ENCODE data around the gene SNX9. TPM values are rescaled to one million over a fixed set of nuclear protein-coding genes. Genes with fewer than 3 reads are reported as not detected.

The SNX9 gene
- total RNA-seq, 1 experiment from 2014 or later = 31.3 TPM

DNA sequence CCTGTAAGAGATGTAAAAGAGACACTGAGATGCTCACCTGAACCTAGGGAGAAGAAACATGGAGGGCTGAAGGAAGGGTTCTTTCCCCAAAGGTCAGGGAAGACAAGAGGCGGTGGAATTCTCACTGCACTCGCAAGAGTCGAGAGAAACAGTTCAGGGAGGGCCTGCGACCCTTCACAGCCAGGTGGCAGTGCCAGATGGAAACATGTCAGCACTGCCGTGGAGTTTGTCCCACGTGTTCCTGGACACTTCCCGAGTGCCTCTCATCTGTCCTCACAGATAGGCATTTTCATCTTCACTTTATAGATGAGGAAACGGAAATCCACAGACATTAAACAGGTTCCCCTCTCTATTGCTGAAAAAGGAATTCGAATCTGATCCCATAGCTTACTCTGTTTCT is 88.2 kb downstream of the SNX9 start:
- Mint-ChIP-seq H3K9me3 (peaks cover 0 to 1% of the 10 kb centered on the region in 2 experiments; a peak in 1 of 5 replicates), H3K4me1 (peaks cover 15 to 26% of the 10 kb centered on the region in 2 experiments), H3K36me3 (ENCODE audit: insufficient read depth in 1 of 3, low read depth in 3 of 3) (peaks cover 23 to 61% (median 51%) of the 10 kb centered on the region in 3 experiments), H3K4me3 (no peak overlapping the region), H3K27ac (peak overlapping the region in 2 of 3 experiments; percentile 20 to 81; a peak in 2 of 7 replicates), H3K27me3 (ENCODE audit: low read depth) (no peaks in the 10 kb centered on the region)
- Histone ChIP-seq H3K27me3 (ENCODE audit: insufficient read depth, low read length) (no peaks in the 10 kb centered on the region; the same call in 1 of the 2 replicates), H2BK12ac (ENCODE audit: insufficient read length, low read depth, low read length) (no peak overlapping the region), H3K23me2 (ENCODE audit: insufficient read length, low read depth, low read length, poor library complexity, severe bottlenecking) (no peaks in the 10 kb centered on the region), H3K79me2 (ENCODE audit: insufficient read depth, low read length) (no peaks in the 10 kb centered on the region), H4K5ac (ENCODE audit: insufficient read length, low read depth, low read length) (no peak overlapping the region), H2BK120ac (ENCODE audit: low read depth, low read length, poor library complexity, severe bottlenecking) (no peak overlapping the region), H3K23ac (ENCODE audit: insufficient read length, low read depth, low read length) (no peak overlapping the region), H3K79me1 (ENCODE audit: insufficient read depth, low read depth, low read length, poor library complexity, severe bottlenecking) (no peaks in the 10 kb centered on the region), H3K18ac (ENCODE audit: insufficient read length, low read depth, low read length) (no peak overlapping the region), H3K27ac (ENCODE audit: insufficient read length, low read depth, low read length) (no peak overlapping the region), H3T11ph (ENCODE audit: low read length) (no peak overlapping the region), H3K9me3 (ENCODE audit: control insufficient read depth, low read depth, low read length) (no peaks in the 10 kb centered on the region), H3K56ac (ENCODE audit: insufficient read length, low read depth, low read length) (no peak overlapping the region), H4K20me1 (ENCODE audit: control insufficient read depth, insufficient read depth, insufficient read length) (no peaks in the 10 kb centered on the region), H2BK15ac (ENCODE audit: low read depth, low read length) (no peak overlapping the region), H3K4ac (ENCODE audit: low read depth, low read length) (no peak overlapping the region), H3K9ac (ENCODE audit: extremely low read depth, insufficient read length, low read length) (no peak overlapping the region), H2BK20ac (ENCODE audit: low read depth, low read length, poor library complexity, severe bottlenecking) (no peak overlapping the region), H3K4me2 (ENCODE audit: insufficient read depth, insufficient read length, low read length) (no peak overlapping the region), H2AFZ (ENCODE audit: low read length) (no peak overlapping the region), H4K8ac (replicated peaks; ENCODE audit: insufficient read length, low read depth, low read length) (no peak overlapping the region), H2AK5ac (ENCODE audit: insufficient read length, low read length) (no peak overlapping the region), H2BK5ac (ENCODE audit: insufficient read length, low read length) (no peak overlapping the region), H3K4me1 (ENCODE audit: insufficient read depth, low read length) (peaks cover 3% of the 10 kb centered on the region; the same call in 1 of the 2 replicates), H3K14ac (ENCODE audit: insufficient read depth, low read length) (no peak overlapping the region), H4K91ac (ENCODE audit: insufficient read length, low read depth, low read length) (no peak overlapping the region)
- DNase-seq = no peak
- peak; percentile 9; the same call in 1 of the 3 replicates for TF ChIP-seq CTCF (conservative IDR thresholded peaks at IDR 0.05)
- WGBS (ENCODE audit: extremely low coverage, insufficient read length, low lambda C conversion rate) = no CpG with 5 or more reads among the region's 9 CpGs

All from H9 (cell line).